Measurements from ENCODE around the gene ZNF766. TPM values are rescaled to one million over a fixed set of nuclear protein-coding genes. Genes with fewer than 3 reads are reported as not detected.

The ZNF766 gene
- total and polyA plus RNA-seq, 3 experiments from 2014 or later, result 22.2 to 69.7 (median 24.3) TPM

DNA sequence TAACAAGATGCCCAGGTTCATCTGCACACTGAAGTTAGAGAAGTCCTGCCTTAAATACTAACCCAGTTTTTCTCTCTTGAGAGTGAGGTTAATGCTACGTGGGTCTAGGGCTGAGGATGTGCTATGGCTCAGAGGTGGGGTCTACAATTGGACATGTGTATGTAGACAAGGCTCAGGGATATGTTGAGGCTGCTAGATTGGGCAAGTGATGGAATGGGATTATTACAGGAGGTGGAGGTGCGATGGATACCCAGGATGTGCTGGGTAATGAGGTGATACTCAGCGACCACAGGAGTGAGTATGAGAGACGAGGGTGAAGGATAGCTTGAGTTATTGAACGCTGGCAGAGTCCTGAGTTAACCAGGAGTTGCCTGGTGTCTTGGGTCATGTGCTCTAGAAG lies 41.4 kb upstream of the ZNF766 start:
- Mint-ChIP-seq H3K27me3 (no peaks in the 10 kb centered on the region), H3K4me3 (no peak overlapping the region), H3K27ac (peak overlapping the region in 3 of 8 donors; percentile 2 to 44 (median 30)), H3K4me1 (peaks cover 0 to 6% (median 0%) of the 10 kb centered on the region in 3 donors), H3K36me3 (peaks cover 5 to 57% (median 34%) of the 10 kb centered on the region in 3 donors), H3K9me3 (no peaks in the 10 kb centered on the region)
- Histone ChIP-seq H3K27me3 (ENCODE audit: insufficient read depth, low read length, poor library complexity, severe bottlenecking) (no peaks in the 10 kb centered on the region), H3K4me3 (ENCODE audit: low read length) (no peak overlapping the region), H3K27ac (ENCODE audit: low read depth, low read length) (no peak overlapping the region), H3K4me1 (ENCODE audit: insufficient read depth, low read length) (no peaks in the 10 kb centered on the region), H3K9me3 (ENCODE audit: low read length) (no peaks in the 10 kb centered on the region), H3K36me3 (ENCODE audit: insufficient read depth, low read length) (peaks cover 40% of the 10 kb centered on the region)
- no peak for DNase-seq
- ChIA-PET CTCF (interaction anchor here (1.8 kb wide), 1 partner anchor 10 kb away, joined by 5 read pairs; no protein-coding TSS in a partner anchor), POLR2A (no interaction called here)

DNA sequence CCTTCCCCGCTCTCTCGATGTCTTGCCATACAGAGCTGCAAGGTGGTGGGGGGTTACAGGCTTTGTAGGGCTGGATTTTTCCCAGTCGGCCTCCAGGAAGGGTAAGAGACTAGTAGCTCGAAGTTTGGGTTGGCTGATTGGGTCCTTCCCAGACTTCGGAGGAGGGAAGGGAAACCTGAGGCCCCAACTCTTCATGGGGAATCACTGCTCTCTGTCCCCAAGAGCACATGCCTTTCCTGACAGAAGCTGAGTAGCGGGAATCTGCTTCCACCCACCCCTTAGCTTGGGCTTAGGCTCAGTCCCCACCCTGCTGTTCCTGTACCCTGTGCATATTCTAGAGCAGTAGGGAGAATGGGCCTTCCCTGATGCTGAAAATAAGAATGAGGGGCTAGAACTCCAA lies 39.9 kb upstream of the ZNF766 start:
- ChIA-PET POLR2A (no interaction called here), CTCF (interaction anchor here (1.8 kb wide), 1 partner anchor 8 kb away, joined by 5 read pairs; no protein-coding TSS in a partner anchor)
- Mint-ChIP-seq H3K9me3 (no peaks in the 10 kb centered on the region), H3K27ac (peak overlapping the region in 3 of 8 donors; percentile 29 to 46 (median 33)), H3K27me3 (no peaks in the 10 kb centered on the region), H3K4me1 (peaks cover 0 to 6% (median 0%) of the 10 kb centered on the region in 3 donors), H3K36me3 (peaks cover 0 to 41% (median 20%) of the 10 kb centered on the region in 3 donors), H3K4me3 (no peak overlapping the region)
- peaks cover 25% of the 10 kb centered on the region for H3K36me3 ChIP-seq (ENCODE audit: insufficient read depth, low read length)
- H3K9me3 ChIP-seq (ENCODE audit: low read length), result no peaks in the 10 kb centered on the region
- no peak for DNase-seq
- H3K27me3 ChIP-seq (ENCODE audit: insufficient read depth, low read length, poor library complexity, severe bottlenecking), result no peaks in the 10 kb centered on the region
- no peaks in the 10 kb centered on the region for H3K4me1 ChIP-seq (ENCODE audit: insufficient read depth, low read length)
- H3K27ac ChIP-seq (ENCODE audit: low read depth, low read length), result no peak overlapping the region
- H3K4me3 ChIP-seq (ENCODE audit: low read length), result no peak overlapping the region

- no peak overlapping the region for H3K4me3 ChIP-seq (ENCODE audit: low read length)
- Mint-ChIP-seq H3K4me3 (no peak overlapping the region), H3K27ac (peak overlapping the region in 6 of 8 donors; percentile 24 to 88 (median 64)), H3K4me1 (peaks cover 0 to 6% (median 0%) of the 10 kb centered on the region in 3 donors), H3K9me3 (no peaks in the 10 kb centered on the region), H3K36me3 (peaks cover 0 to 32% (median 12%) of the 10 kb centered on the region in 3 donors), H3K27me3 (no peaks in the 10 kb centered on the region)
- no peaks in the 10 kb centered on the region for H3K27me3 ChIP-seq (ENCODE audit: insufficient read depth, low read length, poor library complexity, severe bottlenecking)
- H3K4me1 ChIP-seq (ENCODE audit: insufficient read depth, low read length), result no peaks in the 10 kb centered on the region
- H3K27ac ChIP-seq (ENCODE audit: low read depth, low read length), result no peak overlapping the region
- ChIA-PET CTCF (no interaction called here), POLR2A (no interaction called here)
- H3K36me3 ChIP-seq (ENCODE audit: insufficient read depth, low read length), result peaks cover 18% of the 10 kb centered on the region
- DNase-seq, result no peak
- no peaks in the 10 kb centered on the region for H3K9me3 ChIP-seq (ENCODE audit: low read length)
These were observed 38.7 kb upstream of the ZNF766 start for GRCh38 chr19:52230685-52231084.

DNA sequence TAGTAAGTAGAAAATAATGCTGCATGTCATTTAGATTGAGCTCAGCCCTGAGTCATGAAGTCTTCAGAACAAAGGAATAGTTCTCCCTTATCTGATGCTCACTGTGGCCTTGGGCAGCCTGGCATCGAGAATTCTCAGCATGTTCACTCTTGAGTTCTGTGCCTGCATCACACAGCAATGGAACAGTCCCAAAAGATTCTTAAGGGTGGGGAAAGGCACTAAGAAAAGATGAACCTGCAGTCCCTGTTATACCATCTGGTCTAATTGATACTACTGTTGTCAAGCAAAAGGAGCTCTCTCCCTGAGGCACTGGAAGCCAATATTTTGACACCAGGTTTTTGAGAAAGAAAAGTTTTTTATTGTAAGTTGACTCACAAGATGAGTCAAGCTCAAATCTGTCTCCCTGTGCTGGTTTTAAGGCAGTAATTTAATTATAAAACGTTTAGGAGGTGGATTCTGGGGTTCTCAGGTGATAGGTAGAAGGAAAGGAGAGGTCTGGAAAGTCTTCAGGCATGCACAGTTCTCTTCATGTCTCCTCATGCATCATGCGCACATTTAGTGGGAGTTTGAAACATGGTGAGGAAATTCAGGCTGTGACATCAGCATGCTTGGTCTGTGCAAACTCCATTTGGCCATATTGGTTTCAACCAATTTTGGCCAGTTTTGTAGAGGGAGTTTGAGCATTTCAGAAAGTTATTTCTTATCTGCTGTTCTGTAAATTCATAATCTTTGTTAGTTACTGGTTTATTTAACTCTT lies 38.1 kb upstream of the ZNF766 start:
- H3K36me3 Mint-ChIP-seq, result peaks cover 0 to 25% (median 10%) of the 10 kb centered on the region in 3 donors
- Histone ChIP-seq H3K27me3 (ENCODE audit: insufficient read depth, low read length, poor library complexity, severe bottlenecking) (no peaks in the 10 kb centered on the region), H3K27ac (ENCODE audit: low read depth, low read length) (no peak overlapping the region), H3K4me3 (ENCODE audit: low read length) (no peak overlapping the region), H3K4me1 (ENCODE audit: insufficient read depth, low read length) (no peaks in the 10 kb centered on the region), H3K9me3 (ENCODE audit: low read length) (no peaks in the 10 kb centered on the region), H3K36me3 (ENCODE audit: insufficient read depth, low read length) (peaks cover 12% of the 10 kb centered on the region)
- DNase-seq, result no peak
- no peaks in the 10 kb centered on the region for H3K27me3 Mint-ChIP-seq
- no peaks in the 10 kb centered on the region for H3K9me3 Mint-ChIP-seq
- ChIA-PET POLR2A (no interaction called here), CTCF (no interaction called here)
- H3K4me3 Mint-ChIP-seq, result no peak overlapping the region
- peaks cover 0 to 6% (median 0%) of the 10 kb centered on the region in 3 donors for H3K4me1 Mint-ChIP-seq
- peak overlapping the region in 6 of 8 donors; percentile 42 to 88 (median 70) for H3K27ac Mint-ChIP-seq

DNA sequence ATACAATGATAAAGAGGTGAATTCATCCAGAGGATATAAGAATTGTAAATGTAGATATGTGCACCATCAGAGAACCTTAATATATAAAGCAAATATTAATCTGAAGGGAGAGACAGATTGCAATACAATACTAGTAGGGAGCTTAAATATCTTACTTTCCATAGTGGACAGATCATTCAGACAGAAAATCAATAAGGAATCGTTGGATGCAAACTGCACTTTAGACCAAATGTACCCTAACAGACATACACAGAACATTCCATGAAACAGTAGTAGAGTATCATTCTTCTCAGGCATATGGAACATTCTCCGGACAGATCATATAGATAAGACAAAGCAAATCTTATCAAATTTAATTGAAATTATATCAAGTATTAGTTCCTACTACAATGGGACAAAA lies 35.0 kb upstream of the ZNF766 start:
- Mint-ChIP-seq H3K27ac (no peak overlapping the region), H3K9me3 (no peaks in the 10 kb centered on the region), H3K4me1 (no peaks in the 10 kb centered on the region), H3K27me3 (peaks cover 0 to 7% of the 10 kb centered on the region in 2 donors), H3K36me3 (peaks cover 0 to 3% (median 0%) of the 10 kb centered on the region in 3 donors), H3K4me3 (no peak overlapping the region)
- Histone ChIP-seq H3K27ac (ENCODE audit: low read depth, low read length) (no peak overlapping the region), H3K36me3 (ENCODE audit: insufficient read depth, low read length) (no peaks in the 10 kb centered on the region), H3K4me3 (ENCODE audit: low read length) (no peak overlapping the region), H3K27me3 (ENCODE audit: insufficient read depth, low read length, poor library complexity, severe bottlenecking) (no peaks in the 10 kb centered on the region), H3K9me3 (ENCODE audit: low read length) (no peaks in the 10 kb centered on the region), H3K4me1 (ENCODE audit: insufficient read depth, low read length) (no peaks in the 10 kb centered on the region)
- no peak for DNase-seq
- CTCF ChIA-PET, result no interaction called here
- POLR2A ChIA-PET, result no interaction called here

DNA sequence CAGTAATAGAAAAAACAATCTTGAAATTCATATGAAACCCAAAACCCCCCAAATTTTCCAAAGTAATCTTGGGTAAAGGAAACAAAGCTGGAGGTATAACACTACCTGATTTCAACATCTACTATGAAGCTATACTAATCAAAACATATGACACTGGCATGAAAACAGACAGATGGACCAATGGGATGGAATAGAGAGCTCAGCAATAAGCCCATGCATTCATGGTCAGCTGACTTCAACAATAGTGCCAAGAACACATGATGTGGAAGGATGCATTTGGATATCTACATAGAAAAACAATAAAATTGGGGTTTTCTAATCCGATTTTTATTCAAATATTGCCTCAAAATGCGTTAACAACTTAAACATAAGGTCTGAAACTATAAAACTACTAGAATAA lies 32.2 kb upstream of the ZNF766 start:
- Mint-ChIP-seq H3K4me3 (no peak overlapping the region), H3K4me1 (no peaks in the 10 kb centered on the region), H3K9me3 (no peaks in the 10 kb centered on the region), H3K27ac (no peak overlapping the region), H3K36me3 (no peaks in the 10 kb centered on the region), H3K27me3 (peaks cover 0 to 10% of the 10 kb centered on the region in 2 donors)
- Histone ChIP-seq H3K4me3 (ENCODE audit: low read length) (no peak overlapping the region), H3K4me1 (ENCODE audit: insufficient read depth, low read length) (no peaks in the 10 kb centered on the region), H3K36me3 (ENCODE audit: insufficient read depth, low read length) (no peaks in the 10 kb centered on the region), H3K9me3 (ENCODE audit: low read length) (no peaks in the 10 kb centered on the region), H3K27me3 (ENCODE audit: insufficient read depth, low read length, poor library complexity, severe bottlenecking) (no peaks in the 10 kb centered on the region), H3K27ac (ENCODE audit: low read depth, low read length) (no peak overlapping the region)
- POLR2A ChIA-PET, result interaction anchor here (0.5 to 0.6 kb wide), 2 partner anchors 97 to 98 kb away, joined by 3 read pairs; partner anchors contain the start of gene ZNF616
- no peak for DNase-seq
- CTCF ChIA-PET, result interaction anchor here (0.7 to 1.4 kb wide), 12 partner anchors 9 to 225 kb away, joined by 3 to 23 read pairs (median 4); partner anchors contain the start of gene ZNF616

- H3K4me3 ChIP-seq (ENCODE audit: low read length), result no peak overlapping the region
- peak; percentile 37 to 74 (median 42) for DNase-seq
- H3K27ac Mint-ChIP-seq, result peak overlapping the region in 1 of 8 donors; percentile 43
- H3K27me3 Mint-ChIP-seq, result peaks cover 0 to 10% of the 10 kb centered on the region in 2 donors
- H3K36me3 ChIP-seq (ENCODE audit: insufficient read depth, low read length), result no peaks in the 10 kb centered on the region
- no peaks in the 10 kb centered on the region for H3K9me3 Mint-ChIP-seq
- ChIA-PET POLR2A (interaction anchor here (0.5 to 0.6 kb wide), 2 partner anchors 98 to 99 kb away, joined by 3 read pairs; partner anchors contain the start of gene ZNF616), CTCF (interaction anchor here (0.7 to 1.4 kb wide), 12 partner anchors 9 to 226 kb away, joined by 3 to 23 read pairs (median 4); partner anchors contain the start of gene ZNF616)
- no peaks in the 10 kb centered on the region for H3K36me3 Mint-ChIP-seq
- no peaks in the 10 kb centered on the region for H3K4me1 ChIP-seq (ENCODE audit: insufficient read depth, low read length)
- H3K27ac ChIP-seq (ENCODE audit: low read depth, low read length), result no peak overlapping the region
- no peaks in the 10 kb centered on the region for H3K4me1 Mint-ChIP-seq
- no peaks in the 10 kb centered on the region for H3K27me3 ChIP-seq (ENCODE audit: insufficient read depth, low read length, poor library complexity, severe bottlenecking)
- no peaks in the 10 kb centered on the region for H3K9me3 ChIP-seq (ENCODE audit: low read length)
- H3K4me3 Mint-ChIP-seq, result no peak overlapping the region
These were observed 31.5 kb upstream of the ZNF766 start for GRCh38 chr19:52237771-52238400.

DNA sequence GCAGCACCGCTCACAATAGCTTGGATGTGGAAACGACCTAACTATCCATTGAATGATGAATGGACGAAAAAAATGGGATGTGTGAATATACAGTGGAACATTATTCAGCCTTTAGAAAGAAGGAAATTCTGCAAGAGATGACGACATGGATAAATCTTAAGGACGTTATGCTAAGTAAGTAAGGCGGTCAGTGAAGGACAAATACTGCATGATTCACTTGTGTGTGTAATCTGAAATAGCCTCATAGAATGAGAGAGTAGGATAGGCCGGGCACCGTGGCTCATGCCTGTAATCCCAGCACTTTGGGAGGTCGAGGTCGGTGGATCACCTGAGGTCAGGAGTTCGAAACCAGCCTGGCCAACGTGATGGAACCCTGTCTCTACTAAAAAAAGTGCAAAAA lies 25.4 kb upstream of the ZNF766 start:
- H3K9me3 ChIP-seq (ENCODE audit: low read length), result no peaks in the 10 kb centered on the region
- Mint-ChIP-seq H3K4me3 (no peak overlapping the region), H3K27me3 (peaks cover 0 to 9% of the 10 kb centered on the region in 2 donors), H3K4me1 (no peaks in the 10 kb centered on the region), H3K36me3 (no peaks in the 10 kb centered on the region), H3K9me3 (no peaks in the 10 kb centered on the region), H3K27ac (no peak overlapping the region)
- H3K4me1 ChIP-seq (ENCODE audit: insufficient read depth, low read length), result no peaks in the 10 kb centered on the region
- no peak for DNase-seq
- CTCF ChIA-PET, result no interaction called here
- no peak overlapping the region for H3K27ac ChIP-seq (ENCODE audit: low read depth, low read length)
- H3K36me3 ChIP-seq (ENCODE audit: insufficient read depth, low read length), result no peaks in the 10 kb centered on the region
- no peaks in the 10 kb centered on the region for H3K27me3 ChIP-seq (ENCODE audit: insufficient read depth, low read length, poor library complexity, severe bottlenecking)
- POLR2A ChIA-PET, result no interaction called here
- no peak overlapping the region for H3K4me3 ChIP-seq (ENCODE audit: low read length)

Measured in CD8-positive, alpha-beta memory T cell (primary cell).